ENCODE results near the gene BRCC3.

Gene BRCC3

DNA sequence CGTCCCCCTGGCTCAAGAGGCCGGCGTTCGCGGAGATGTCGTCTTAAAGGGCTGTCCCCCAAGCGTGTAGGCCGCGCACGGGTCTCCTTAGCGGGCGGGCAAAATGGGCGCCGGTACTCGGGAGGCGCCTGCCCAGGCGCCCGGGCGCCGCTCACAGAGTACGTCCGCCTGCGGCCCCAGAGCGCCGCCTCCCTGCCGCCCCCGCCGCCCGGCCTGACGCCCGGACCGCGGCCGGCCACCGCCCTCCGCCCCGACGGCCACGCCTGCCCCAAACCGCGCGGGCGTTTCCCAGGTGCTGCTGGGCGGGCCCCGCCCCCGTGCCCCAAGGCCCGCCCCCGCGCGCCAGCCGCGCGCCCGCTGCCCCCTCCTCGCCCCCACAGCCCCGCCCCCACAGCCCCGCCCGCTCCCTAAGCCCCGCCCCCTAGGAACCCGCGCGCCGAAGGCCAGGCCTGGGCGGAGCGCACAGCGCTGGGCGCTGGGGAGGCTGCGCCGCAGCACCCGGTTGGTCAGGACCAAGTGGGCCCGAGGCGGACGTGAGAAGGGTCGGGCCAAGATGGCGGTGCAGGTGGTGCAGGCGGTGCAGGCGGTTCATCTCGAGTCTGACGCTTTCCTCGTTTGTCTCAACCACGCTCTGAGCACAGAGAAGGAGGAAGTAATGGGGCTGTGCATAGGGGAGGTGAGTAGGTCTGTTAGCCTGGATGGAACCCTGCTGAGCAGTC lies at the start of gene BRCC3, which contains the start of the genes CMC4 and MTCP1:
BRCC3 (plus strand) TSS at position 534 of the 719 bp plus-strand sequence; CDS start at position 554, 20 bp downstream.
CMC4 (minus strand) TSS at position 162 of the 719 bp plus-strand sequence. CDS start 7,113 bp downstream, outside the sequence.
MTCP1 (minus strand) TSS at position 162 of the 719 bp plus-strand sequence. CDS start 5,126 bp downstream, outside the sequence.
- peak; percentile 86 for DNase-seq (ENCODE audit: low spot score)

DNA sequence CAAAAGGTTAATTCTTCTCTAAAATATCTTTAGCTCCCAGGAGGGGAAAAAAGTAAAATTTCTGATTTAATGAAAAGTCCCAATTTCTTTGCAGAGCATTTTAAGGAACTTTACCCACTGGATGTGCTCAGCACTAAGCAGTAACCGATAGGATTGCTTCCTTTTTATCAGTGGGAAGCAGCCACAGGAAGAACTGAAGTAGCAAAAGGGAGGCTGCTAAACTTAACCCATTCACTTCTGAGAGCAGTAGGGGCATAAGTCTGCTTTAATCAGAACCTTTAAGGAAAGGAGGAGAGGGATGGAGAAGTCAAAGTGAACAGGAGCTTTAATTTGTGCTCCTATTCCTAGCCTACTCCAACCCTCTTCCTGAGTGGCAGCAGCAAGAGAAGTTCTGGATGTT lies 48.7 kb upstream of the BRCC3 start, which contains the start of gene F8:
F8 (minus strand) TSS at position 139 of the 400 bp plus-strand sequence. CDS start 171 bp downstream, outside the sequence.
- no peak for DNase-seq (ENCODE audit: low spot score)

DNA sequence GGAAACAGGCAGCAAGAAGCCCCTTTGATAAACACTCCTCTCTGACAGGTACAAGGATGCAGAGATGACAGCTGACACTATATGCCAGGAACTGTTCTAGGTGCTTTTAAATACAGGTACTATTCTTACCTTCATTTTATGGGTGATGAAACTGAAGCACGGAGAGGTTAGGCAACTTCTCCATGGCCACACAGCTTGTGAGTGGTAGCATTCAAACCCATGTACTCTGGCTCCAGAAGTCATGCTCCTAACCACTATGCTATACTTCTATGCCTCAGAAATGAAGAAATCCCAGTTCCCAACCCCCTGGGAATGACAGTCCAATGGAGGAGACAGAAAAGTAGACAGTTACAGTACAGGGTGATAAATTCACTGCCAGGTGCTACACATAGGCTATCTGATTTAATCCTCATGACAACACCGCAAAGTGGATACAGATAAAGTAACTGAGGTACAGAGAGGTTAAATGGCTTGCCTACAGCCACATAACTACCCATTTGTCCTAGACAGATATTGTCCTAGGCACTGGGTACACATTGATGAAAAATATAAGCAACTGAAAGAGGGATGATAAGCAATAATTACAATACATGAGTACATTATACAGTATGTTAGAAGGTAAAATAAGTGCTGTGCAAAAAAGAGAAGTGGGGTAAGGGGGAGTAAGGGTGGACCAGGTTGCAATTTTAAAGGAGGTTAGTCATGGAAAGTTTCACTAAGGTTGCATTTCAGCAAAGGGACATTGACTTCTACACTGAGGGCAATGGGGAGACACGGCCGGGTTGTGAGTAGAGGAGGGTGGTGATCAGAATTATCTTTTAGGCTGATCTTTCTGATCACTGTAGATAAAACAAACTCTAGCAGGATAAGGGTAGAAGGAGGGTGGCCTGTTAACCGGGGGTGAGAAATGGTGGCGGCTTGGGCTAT lies 47.1 kb upstream of the BRCC3 start:
- no peak for DNase-seq (ENCODE audit: low spot score)

DNA sequence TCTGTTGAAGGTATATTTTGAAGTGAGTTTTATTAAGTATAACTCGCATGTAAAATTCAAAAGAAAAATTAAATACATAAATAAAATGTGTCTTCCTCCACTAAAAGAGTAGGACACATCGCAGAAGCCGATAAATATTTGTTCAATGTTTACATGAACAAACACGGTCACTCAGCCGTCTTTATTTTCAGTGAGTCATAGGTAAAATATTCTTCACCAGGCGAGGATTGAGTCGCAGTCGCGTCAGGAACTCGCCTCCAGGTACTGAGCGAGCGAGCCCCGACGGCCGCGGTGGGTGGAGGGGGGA lies 44.9 kb upstream of the BRCC3 start:
- DNase-seq (ENCODE audit: low spot score) = no peak

DNA sequence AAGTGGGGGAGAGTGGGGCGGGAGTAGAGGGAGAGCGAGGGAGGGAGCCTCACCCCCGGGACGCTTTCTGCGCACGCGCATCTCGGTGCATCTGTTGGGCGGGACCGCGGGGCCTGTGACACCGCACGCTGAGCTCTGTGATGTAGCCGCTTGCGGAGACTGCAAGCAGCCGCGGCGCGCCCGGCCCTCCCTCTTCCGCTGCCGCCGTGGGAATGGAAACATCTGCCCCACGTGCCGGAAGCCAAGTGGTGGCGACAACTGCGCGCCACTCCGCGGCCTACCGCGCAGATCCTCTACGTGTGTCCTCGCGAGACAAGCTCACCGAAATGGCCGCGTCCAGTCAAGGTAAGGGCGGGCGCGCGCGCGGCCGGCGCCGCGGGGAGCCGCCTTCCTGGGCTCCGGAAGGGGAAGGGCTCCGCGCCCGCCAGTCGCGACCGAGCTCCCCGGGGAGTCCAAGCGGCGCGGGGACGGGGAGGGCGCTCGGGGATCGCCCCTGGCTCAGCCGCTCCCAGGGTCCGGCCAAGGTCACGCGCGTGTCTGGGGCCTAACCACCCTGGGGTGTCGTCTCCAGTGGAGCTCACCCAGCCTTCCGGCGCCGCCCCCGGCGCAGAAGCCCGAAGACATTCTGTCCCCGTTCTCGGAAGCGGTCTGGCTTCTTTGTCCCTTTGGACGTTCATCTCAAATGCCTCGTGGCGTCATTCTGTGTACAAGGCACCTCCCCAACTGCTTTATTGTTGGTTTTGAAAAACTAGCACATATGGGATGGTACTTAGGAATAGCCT lies 44.4 kb upstream of the BRCC3 start, which contains the start of gene FUNDC2:
FUNDC2 (plus strand) TSS at position 118 of the 782 bp plus-strand sequence; CDS start at position 213, 95 bp downstream.
- peak; percentile 95 for DNase-seq (ENCODE audit: low spot score)

DNA sequence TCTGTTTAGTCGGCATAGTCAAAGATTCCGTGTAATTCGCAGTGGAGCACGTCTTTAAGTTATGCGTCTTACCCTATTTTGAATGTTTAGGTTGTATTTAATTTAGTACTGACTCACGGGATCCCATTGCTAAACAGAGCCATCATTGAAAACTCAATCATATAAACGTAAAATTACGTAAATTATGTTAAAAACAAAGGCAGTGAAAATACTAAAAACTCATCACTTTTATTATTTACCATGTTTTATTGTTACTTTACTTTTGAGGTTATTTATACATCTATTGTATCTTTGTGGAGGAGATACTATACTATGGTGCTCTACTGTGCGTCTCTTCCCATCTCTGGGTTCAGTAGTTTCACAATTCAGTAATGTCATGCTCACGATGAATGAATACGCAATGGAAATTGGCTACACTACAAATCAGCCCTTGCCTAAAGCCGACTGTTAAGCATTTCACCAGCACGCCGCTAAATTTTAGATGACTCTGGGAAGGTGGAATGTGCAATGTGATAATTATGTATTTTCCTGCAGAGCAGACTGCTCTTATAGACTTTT lies 43.7 kb upstream of the BRCC3 start:
- peak; percentile 74 for DNase-seq (ENCODE audit: low spot score)

DNA sequence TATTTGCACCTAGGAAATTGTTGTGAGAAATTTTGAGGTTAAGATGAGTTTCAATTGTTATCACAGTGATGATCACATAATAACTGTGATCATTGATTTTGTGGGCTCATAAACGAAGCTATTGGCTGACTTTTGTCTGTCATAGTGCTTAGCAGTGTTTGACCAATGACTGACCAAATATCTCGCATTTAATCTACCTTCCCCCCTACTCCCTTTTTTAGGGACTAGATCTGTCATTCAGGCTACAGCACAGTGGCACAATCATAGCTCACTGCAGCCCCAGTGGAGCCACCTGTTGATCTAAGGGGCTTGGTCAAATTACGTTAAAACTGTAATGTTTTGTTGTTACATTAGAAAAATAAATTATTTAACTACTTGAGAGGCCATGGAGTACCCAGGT lies 43.2 kb upstream of the BRCC3 start:
- DNase-seq (ENCODE audit: low spot score) = peak; percentile 54

DNA sequence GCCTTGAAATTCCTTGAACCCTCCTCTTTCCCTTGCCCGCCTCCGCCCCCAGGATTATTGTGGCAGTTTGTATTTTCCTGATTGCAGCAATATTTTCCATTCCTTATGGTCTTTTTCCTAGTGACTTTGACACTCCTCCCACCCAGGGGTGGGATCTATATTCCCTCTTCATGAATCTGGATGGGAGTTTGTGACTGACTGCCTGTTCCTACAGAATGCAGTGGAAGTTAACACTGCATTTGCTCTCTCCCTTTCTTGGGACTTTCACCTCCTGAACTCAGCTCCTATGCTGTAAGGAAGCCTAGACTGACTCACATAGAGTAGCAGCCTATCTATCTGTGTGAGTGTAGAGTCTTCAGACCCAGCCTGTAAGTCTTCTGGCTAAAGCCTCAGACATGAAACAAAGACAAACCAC lies 42.4 kb upstream of the BRCC3 start:
- DNase-seq (ENCODE audit: low spot score) = peak; percentile 3

DNA sequence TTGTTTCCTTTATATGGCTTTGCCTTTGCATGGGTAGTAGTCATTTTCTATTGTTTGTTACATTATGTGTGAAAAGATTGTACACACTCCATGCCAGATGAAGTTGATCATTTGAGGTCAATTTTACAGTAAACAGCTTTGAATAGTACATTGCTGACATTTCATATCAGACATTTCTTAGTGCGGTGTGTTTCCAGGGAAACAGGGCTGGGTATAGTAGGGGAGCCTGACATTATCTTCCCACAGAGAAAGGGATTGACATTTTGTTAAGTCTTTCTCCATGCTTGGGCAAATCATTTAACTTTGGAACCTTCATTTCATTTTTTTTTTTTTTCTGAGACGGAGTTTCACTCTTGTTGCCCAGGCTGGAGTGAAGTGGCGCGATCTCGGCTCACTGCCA lies 39.7 kb upstream of the BRCC3 start:
- no peak for DNase-seq (ENCODE audit: low spot score)

DNA sequence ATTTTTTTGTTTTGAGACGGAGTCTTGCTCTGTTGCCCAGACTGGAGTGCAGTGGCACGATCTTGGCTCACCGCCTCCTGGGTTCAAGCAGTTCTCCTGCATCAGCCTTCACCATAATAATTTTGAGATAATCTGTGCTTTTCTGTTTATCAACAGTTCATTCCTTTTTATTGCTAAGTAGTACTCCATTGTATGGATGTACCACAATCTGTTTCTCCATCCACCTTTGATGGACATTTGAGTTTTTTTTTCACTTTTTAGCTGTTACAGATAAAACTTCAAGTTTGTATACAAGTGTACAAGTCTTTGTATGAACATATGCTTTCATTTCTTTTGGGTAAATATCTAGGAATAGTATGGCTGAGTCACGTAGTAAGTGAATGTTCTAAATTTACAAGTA lies 35.6 kb upstream of the BRCC3 start:
- DNase-seq (ENCODE audit: low spot score) = no peak

DNA sequence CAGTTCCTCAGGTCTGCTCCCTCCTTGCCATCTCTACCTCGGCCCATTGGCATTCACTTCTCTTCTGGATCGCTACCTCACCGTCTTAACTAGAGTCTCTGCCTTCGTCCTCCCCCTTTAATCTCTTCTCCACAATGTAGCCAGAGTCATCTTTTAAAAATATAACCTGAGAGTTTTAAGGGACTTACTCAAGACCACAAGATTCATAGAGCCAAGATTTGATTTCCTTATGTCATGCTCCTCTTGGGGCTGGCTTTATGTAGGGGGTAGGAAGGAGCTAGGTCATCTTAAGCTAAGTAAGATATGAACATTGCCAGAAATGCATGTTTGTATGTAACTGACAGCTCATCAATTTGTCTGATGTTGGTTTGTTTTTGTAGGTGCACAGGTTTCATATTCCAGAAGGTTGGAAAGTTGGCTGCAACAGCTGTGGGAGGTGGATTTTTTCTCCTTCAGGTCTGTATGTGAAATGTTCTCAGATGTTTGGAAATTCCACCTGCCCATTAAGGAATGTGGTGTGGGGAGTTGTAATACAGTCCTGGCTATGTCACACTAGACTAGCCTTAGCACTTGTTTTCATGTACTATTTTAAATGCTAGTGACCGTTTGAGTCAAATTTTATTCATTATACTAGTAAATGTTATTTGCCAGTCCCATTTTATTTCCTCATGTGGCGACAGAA lies 25.0 kb upstream of the BRCC3 start:
- DNase-seq (ENCODE audit: low spot score) = no peak

DNA sequence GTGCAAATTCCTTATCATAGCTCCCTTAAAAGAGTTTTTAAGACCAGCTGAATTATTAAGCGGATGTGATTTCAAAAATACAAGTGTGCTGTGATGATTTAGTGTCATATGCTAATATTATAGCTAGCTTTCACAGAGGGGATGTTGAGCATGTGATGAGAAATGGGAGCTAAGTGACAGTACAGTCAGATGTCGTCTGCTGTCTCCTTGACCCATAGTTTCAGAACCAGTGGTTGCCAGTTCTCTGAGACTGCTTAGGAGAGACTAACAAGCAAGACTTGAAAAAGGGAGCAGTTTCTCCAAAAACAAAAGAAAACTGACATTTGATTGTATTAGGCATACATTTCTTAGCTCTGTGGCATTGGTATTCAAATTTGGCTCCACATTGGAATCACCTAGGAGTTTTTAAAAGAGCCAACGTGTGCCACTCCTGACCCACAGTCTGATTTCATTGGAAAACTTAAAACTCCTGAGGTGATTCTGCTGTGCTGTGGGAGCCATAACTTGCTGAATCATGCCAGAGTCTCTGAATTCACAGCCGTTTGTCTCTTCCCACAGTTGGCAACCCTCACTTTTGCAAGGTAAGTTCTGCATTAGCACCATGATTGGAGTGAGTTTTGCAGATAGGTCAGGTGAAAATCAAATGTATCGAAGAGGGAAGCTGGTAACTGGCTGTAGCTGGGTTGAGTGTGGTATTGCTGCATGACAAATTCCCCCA lies 24.3 kb upstream of the BRCC3 start:
- DNase-seq (ENCODE audit: low spot score) = no peak

DNA sequence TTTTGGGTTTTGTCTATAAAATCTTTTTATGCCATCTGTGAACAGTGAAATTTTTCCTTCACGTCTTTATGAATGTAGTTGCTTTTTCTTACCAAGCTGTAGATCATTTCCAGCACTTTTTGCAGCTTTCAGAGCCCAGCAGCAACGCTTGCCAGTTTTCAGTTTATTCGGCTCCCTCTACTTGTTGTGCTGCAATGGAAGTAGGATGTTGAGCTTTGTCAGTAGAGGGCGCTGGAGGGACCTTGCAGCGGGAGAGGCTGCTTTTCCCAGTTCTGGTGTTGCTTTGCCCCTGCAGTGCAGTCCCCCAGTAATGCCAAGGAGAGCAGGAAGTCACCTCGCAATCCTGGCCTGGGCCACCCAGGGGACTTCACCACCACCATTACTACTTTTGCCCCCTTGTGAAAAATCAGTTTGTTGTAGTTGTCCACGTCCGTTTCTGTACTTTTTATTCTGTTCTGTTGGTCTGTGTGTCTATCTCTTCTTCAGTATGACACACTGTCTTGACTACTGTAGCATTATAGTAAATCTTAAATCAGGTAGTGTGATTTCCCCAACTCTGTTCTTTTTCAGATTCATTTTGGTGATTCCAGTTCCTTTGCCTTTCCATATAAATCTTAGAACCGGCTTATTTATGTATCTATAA lies 22.2 kb upstream of the BRCC3 start:
- DNase-seq (ENCODE audit: low spot score) = peak; percentile 58

DNA sequence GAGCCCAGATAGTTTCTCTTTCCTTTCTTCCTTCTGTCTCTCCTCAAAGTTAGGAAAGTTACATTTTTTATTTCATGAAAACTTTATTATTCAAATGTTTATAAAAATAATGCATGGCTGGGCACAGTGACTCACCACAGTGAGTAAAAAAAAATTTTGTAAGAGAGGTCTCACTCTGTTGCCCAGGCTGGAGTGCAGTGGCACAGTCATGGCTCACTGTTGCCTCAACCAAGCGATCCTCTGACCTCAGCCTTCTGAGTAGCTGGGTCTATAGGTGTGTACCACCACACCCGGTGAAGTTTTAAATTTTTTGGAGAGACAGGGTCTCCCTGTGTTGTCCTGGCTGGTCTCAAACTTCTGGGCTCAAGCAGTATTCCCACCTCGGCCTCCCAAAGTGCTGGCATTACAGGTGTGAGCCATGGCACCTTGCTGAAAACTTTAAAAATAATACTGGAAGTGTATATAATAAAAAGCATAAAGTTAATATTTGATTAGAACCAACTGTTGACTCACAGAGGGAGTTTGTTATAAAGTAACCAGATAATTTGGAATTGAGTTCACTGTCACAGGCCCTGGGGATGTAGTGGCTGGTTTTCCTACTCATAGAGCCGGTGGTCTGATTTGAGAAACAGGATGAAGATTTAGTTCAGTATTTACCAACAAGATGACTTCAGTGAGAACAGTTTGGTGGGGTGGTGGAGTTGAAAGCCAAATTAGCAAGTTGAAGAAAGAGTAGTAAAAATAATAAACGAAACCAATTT lies 18.4 kb upstream of the BRCC3 start:
- no peak for DNase-seq (ENCODE audit: low spot score)

DNA sequence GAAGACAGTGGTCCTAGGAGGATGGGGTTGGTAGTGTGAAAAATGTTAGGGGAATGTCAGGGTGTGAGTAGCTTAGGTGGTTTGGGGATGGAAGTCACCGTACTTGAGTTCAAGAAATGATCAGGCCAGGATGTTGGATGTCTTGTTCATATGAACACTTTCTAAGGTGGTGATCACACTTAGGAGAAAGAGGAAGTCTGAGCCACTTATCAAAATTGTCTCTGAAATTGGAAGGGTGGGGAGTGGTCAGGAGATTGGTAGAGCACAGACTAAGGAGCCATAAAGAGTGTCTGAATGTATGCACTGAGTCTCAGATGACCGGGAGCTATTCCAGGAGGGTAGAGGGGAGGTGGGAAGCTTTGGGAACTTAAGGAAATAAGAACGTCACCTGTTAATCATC lies 17.7 kb upstream of the BRCC3 start:
- no peak for DNase-seq (ENCODE audit: low spot score)

DNA sequence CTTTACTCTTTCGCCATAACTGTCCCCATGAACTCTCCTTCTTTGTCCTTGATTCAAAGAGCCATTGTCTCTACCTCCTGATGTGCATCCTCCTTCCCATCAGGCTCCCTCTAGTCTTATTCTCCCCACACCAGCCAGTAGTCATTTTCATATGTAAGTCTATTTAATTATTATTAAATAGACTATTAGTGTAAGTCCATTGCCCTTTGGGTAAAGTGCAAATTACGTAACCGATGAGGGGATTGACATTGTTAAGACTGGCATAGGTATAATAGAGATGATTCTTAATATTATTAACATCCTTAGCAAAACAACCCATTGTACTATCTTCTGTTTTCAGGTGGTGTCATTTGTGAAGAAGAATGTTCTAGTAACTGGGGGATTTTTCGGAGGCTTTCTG lies 17.1 kb upstream of the BRCC3 start:
- no peak for DNase-seq (ENCODE audit: low spot score)

DNA sequence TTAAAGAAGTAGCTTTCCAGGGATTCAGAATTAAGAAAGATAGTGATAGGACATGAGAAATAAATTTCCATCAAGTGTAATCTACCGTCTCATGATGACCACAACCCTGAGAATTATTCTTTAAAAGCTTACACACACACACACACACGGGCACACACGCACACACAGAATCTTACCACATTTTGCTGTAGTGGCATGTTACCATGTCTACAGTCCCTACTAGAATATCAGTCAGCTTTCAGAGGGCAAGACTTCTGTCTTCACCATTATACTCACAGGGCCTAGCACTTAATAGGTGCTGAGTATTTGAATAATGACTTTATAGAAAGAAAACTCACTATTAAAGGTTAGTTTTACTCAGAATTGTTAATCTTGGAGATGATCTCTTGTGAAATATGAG lies 15.8 kb upstream of the BRCC3 start:
- DNase-seq (ENCODE audit: low spot score) = no peak

DNA sequence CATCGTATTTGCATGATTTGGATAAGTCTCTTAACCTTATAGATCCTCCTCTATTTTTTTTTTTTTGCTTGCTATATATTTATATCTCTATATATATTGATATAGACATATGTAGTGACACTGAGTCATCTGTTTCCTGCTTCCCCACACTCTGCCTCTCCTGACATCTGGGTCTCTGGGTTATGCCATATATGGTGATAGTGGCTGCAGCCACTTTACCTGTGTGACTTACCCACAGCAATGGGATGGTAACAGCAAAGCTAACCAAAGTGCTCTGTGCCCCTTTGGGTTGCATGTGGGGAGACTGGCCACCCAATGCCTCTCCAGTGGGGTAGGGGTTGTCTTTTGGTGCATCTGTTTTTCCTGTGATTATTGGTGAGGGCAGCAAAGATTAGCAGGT lies 14.8 kb upstream of the BRCC3 start:
- DNase-seq (ENCODE audit: low spot score) = no peak

Measured in NAMALWA (cell line).